Gastrocnemius medialis (tissue), 4 donors: Measurements from ENCODE around the gene YPEL1.

Experiments used
- CTCF ChIP-seq, 5 experiments: fragments of 450-650 bp in 3 of 5; fragments of 200-600 bp in 2 of 5; sonication (generic) in 2 of 5; IDR thresholded peaks in 4 of 5; conservative IDR thresholded peaks in 1 of 5; 1 replicate in 4 of 5; 2 replicates in 1 of 5; pipeline ENCODE4 v1.5.1; 2016 to 2019; ENCODE audit warnings: antibody characterized with exemption in 5 of 5, mild to moderate bottlenecking in 3 of 5, moderate library complexity in 3 of 5
- POLR2A ChIP-seq, 2 donors: fragments of 450-650 bp; IDR thresholded peaks; one replicate each; pipeline ENCODE4 v1.6.1; 2017; ENCODE audit warnings: antibody characterized with exemption in 2 of 2, mild to moderate bottlenecking in 2 of 2, moderate library complexity in 2 of 2

DNA sequence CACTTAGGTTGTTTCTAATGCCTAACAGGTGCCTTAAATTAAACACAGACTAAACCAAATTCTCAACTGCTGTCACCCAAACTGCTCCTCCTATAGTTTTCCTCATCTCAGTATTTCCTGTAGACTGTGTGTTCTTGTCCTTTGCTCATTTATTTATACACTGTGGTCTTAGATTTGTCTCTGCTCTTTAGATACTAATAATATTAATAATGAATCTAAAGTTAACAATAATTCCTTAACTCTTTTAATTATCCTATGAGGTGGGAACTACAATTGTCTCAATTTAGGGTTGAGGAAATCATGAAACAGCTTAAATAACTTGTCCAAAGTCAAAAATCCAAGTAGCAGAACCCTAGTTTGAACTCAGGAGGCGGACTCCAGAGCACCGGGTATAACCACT lies 43.9 kb upstream of the YPEL1 start:
- TF ChIP-seq CTCF (IDR thresholded peaks at IDR 0.05 in 4 of 5, conservative IDR thresholded peaks at IDR 0.05 in 1 of 5), result no peak
- no peak for TF ChIP-seq POLR2A (IDR thresholded peaks at IDR 0.05)
